Skeletal muscle tissue (tissue), 4 donors: ENCODE data around the gene CSAG2. TPM values are rescaled to one million over a fixed set of nuclear protein-coding genes. Genes with fewer than 3 reads are reported as not detected.
"Not testable (repeated sequence)": the region's sequence is repeated elsewhere in the genome, so short reads cannot be mapped to it uniquely, and the experiment has no call there.

Experiments used
- H3K27ac ChIP-seq: one replicate; pipeline ENCODE4 v1.7.0; 2013; ENCODE audit warnings: mild to moderate bottlenecking, low read depth, low read length, inconsistent platforms
- H3K27me3 ChIP-seq, 3 donors: one replicate each; pipeline ENCODE4 v1.7.0; 2013; ENCODE audit warnings: low read length in 3 of 3; ENCODE audit not compliant: control insufficient read depth in 3 of 3, insufficient read depth in 3 of 3
- H3K36me3 ChIP-seq, 3 donors: one replicate each; pipeline ENCODE4 v1.7.0; 2013; ENCODE audit warnings: low read length in 3 of 3; ENCODE audit not compliant: control insufficient read depth in 3 of 3, insufficient read depth in 3 of 3
- H3K4me1 ChIP-seq, 3 donors: one replicate each; pipeline ENCODE4 v1.7.0; 2013; ENCODE audit warnings: low read length in 3 of 3, mild to moderate bottlenecking in 3 of 3; ENCODE audit not compliant: control insufficient read depth in 3 of 3, insufficient read depth in 3 of 3
- H3K4me3 ChIP-seq, 3 donors: one replicate each; pipeline ENCODE4 v1.7.0; 2013; ENCODE audit warnings: low read length in 3 of 3
- H3K9ac ChIP-seq, 3 donors: one replicate each; pipeline ENCODE4 v1.7.0; 2013; ENCODE audit warnings: low read length in 3 of 3, mild to moderate bottlenecking in 3 of 3, moderate library complexity in 2 of 3, low read depth in 1 of 3
- H3K9me3 ChIP-seq, 3 donors: one replicate each; pipeline ENCODE4 v1.7.0; 2013; ENCODE audit warnings: low read length in 3 of 3; ENCODE audit not compliant: control insufficient read depth in 3 of 3
- total RNA-seq: library from RNA; depleted of rRNA; stranded (reverse); fragments of >200 nt; gene quantifications from one replicate; pipeline ENCODE4 v1.2.3, GENCODE V29; 2014
- donor health status: Osteomylitis.

The CSAG2 gene
- total RNA-seq, 1 donor from 2014 or later: not detected

- no peaks in the 10 kb centered on the region for H3K27me3 ChIP-seq
- H3K4me1 ChIP-seq: no peaks in the 10 kb centered on the region
- H3K36me3 ChIP-seq: no peaks in the 10 kb centered on the region
- no peak overlapping the region for H3K4me3 ChIP-seq
- H3K9me3 ChIP-seq: no peaks in the 10 kb centered on the region
- H3K27ac ChIP-seq: no peak overlapping the region
- H3K9ac ChIP-seq: no peak overlapping the region
Measured at GRCh38 chrX:152725409-152725808, 16.3 kb upstream of the CSAG2 start.

GRCh38 chrX:152713815-152714787 lies 5.0 kb upstream of the CSAG2 start, which contains the start of gene MAGEA2B:
MAGEA2B (plus strand) TSS chrX:152714628; CDS start chrX:152717107, 2,479 bp downstream.
- not testable (repeated sequence) for H3K9ac ChIP-seq, H3K4me3 ChIP-seq, H3K27me3 ChIP-seq, H3K27ac ChIP-seq, H3K4me1 ChIP-seq, H3K36me3 ChIP-seq, H3K9me3 ChIP-seq

- H3K9me3 ChIP-seq, H3K27me3 ChIP-seq, H3K4me3 ChIP-seq: not testable (repeated sequence)
Measured at GRCh38 chrX:152713195-152713594, 4.1 kb upstream of the CSAG2 start.

GRCh38 chrX:152706500-152706899 lies 2.6 kb downstream of the CSAG2 start:
- H3K27ac ChIP-seq, H3K4me1 ChIP-seq, H3K9ac ChIP-seq, H3K9me3 ChIP-seq, H3K27me3 ChIP-seq, H3K36me3 ChIP-seq, H3K4me3 ChIP-seq: not testable (repeated sequence)

More at GRCh38 chrX:152713195-152713594, 4.1 kb upstream of the CSAG2 start:
- H3K36me3 ChIP-seq, H3K4me1 ChIP-seq, H3K9ac ChIP-seq, H3K27ac ChIP-seq: not testable (repeated sequence)

- not testable (repeated sequence) for H3K9ac ChIP-seq, H3K4me3 ChIP-seq, H3K9me3 ChIP-seq, H3K4me1 ChIP-seq, H3K27ac ChIP-seq, H3K36me3 ChIP-seq, H3K27me3 ChIP-seq
Measured at GRCh38 chrX:152700390-152700789, 8.7 kb downstream of the CSAG2 start.

- H3K27me3 ChIP-seq, H3K4me3 ChIP-seq, H3K4me1 ChIP-seq, H3K9me3 ChIP-seq, H3K9ac ChIP-seq, H3K36me3 ChIP-seq, H3K27ac ChIP-seq: not testable (repeated sequence)
Measured at GRCh38 chrX:152697952-152698931, 10.8 kb downstream of the CSAG2 start, which contains the start of gene MAGEA3. MAGEA3 (plus strand) TSS chrX:152698794; CDS start chrX:152700833, 2,039 bp downstream.

- H3K27ac ChIP-seq, H3K9me3 ChIP-seq, H3K27me3 ChIP-seq, H3K4me1 ChIP-seq, H3K36me3 ChIP-seq, H3K9ac ChIP-seq, H3K4me3 ChIP-seq: not testable (repeated sequence)
Measured at GRCh38 chrX:152681012-152681411, 28.1 kb downstream of the CSAG2 start.

GRCh38 chrX:152674652-152675051 lies 34.4 kb downstream of the CSAG2 start:
- H3K4me3 ChIP-seq, H3K9ac ChIP-seq, H3K9me3 ChIP-seq, H3K36me3 ChIP-seq, H3K4me1 ChIP-seq, H3K27ac ChIP-seq, H3K27me3 ChIP-seq: not testable (repeated sequence)

GRCh38 chrX:152674135-152674534 lies 34.9 kb downstream of the CSAG2 start:
- Histone ChIP-seq H3K4me1 (no peaks in the 10 kb centered on the region), H3K9ac (no peak overlapping the region), H3K4me3 (no peak overlapping the region), H3K9me3 (no peaks in the 10 kb centered on the region), H3K27me3 (no peaks in the 10 kb centered on the region), H3K36me3 (no peaks in the 10 kb centered on the region), H3K27ac (no peak overlapping the region)
